Choroid plexus epithelial cell (primary cell): ENCODE results near the gene MACF1.
A peak's percentile ranks its signal among the peaks of the same experiment; 100 is the strongest.
"Not testable (repeated sequence)": the region's sequence is repeated elsewhere in the genome, so short reads cannot be mapped to it uniquely, and the experiment has no call there.

Source experiments
- DNase-seq: peaks from one replicate; pipeline ENCODE4 v3.0.0-alpha.2; 2010; ENCODE audit warnings: low read depth
- H3K4me3 ChIP-seq: 2 replicates; pipeline ENCODE4 v1.5.1; 2011; ENCODE audit warnings: low read depth, mild to moderate bottlenecking, control low read depth, low read length, moderate library complexity
- TF ChIP-seq, protein P1 (sequence below): conservative IDR thresholded peaks from 2 replicates; pipeline ENCODE4 v1.5.1; 2011; ENCODE audit warnings: low read depth, mild to moderate bottlenecking, control low read depth, inconsistent platforms, low read length, moderate library complexity

Gene MACF1

DNA sequence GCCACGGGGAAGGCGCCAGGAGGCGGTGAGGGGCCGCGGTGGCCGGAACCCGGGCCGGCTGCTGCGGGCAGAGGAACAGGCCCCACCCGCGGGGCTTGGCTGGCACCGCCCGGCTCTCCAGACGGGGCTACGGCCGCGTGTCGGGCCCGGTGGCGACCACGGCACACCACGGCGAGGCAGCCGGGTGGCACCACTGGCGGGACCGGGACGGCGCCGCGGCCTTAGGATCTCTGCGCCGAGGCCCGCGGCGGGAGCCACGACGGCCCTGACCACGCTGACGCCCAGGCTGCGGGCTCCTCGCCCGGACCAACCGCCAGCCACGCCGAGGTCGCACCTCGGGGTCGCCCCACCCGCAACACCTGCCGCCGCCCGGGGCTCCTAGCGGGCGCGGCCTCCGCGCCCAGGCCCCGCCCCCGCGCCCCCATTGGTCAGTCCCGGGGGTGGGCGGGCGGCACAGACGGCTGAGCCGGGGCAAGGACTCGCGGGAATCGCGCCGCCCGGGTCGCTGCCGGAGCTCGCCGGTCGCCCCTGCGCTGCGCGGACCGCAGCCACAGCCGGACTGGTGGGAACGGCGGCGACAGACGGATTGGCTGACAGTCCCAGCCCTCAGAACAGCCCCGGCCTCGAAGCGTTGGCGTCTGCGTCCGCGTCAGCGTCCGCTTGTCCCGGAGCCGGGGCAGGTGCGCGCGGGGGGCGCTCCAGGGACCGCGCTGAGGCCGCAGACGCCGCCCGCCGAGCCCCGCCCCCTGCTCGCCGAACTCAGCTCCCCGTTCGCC lies 286.8 kb downstream of the MACF1 start, which contains the start of gene BMP8A:
Gene BMP8A (plus strand): TSS at position 491 of the 776 bp plus-strand sequence. CDS start 356 bp downstream, outside the sequence.
- peak within 1 kb of the TSS; percentile 42 for H3K4me3 ChIP-seq
- TF ChIP-seq, protein P1, sequence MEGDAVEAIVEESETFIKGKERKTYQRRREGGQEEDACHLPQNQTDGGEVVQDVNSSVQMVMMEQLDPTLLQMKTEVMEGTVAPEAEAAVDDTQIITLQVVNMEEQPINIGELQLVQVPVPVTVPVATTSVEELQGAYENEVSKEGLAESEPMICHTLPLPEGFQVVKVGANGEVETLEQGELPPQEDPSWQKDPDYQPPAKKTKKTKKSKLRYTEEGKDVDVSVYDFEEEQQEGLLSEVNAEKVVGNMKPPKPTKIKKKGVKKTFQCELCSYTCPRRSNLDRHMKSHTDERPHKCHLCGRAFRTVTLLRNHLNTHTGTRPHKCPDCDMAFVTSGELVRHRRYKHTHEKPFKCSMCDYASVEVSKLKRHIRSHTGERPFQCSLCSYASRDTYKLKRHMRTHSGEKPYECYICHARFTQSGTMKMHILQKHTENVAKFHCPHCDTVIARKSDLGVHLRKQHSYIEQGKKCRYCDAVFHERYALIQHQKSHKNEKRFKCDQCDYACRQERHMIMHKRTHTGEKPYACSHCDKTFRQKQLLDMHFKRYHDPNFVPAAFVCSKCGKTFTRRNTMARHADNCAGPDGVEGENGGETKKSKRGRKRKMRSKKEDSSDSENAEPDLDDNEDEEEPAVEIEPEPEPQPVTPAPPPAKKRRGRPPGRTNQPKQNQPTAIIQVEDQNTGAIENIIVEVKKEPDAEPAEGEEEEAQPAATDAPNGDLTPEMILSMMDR: no peak
- DNase-seq: peak; percentile 38

DNA sequence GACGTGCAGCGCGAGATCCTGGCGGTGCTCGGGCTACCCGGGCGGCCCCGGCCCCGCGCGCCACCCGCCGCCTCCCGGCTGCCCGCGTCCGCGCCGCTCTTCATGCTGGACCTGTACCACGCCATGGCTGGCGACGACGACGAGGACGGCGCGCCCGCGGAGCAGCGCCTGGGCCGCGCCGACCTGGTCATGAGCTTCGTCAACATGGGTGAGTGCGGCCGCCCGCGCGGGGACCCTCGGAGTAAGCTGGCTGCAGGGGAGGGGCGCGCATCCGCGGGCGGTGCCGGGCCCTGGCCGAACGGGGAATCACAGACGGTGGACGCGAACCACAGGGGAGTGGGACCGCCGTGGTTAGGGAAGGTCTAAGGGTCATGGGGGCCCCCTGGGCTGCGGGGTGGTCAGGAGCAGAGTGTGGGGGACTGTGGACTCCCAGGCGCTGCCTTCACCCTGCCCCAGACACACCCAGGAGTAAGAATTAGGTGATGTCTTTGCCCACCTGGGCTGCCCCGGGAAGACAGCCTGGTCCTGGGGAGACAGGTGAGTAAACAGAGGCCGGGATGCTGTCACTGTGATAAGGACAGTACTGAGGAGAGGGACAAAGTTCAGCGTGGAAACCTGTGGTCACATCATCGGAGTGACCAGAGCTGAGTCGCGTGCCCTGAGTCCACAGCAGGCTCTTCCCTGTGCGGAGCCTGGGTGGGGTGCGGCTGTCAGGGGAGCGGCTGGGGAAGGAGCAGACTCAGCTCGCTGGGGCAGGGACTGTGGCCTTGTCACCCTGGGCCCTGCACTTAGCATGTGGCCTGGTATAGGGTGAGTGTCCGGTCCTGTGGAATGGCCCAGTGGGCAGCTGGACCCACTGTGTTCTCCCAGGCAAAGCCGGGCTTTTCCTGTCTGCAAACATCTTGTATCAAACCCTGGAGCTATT lies 287.9 kb downstream of the MACF1 start:
- not testable (repeated sequence) for H3K4me3 ChIP-seq, DNase-seq

DNA sequence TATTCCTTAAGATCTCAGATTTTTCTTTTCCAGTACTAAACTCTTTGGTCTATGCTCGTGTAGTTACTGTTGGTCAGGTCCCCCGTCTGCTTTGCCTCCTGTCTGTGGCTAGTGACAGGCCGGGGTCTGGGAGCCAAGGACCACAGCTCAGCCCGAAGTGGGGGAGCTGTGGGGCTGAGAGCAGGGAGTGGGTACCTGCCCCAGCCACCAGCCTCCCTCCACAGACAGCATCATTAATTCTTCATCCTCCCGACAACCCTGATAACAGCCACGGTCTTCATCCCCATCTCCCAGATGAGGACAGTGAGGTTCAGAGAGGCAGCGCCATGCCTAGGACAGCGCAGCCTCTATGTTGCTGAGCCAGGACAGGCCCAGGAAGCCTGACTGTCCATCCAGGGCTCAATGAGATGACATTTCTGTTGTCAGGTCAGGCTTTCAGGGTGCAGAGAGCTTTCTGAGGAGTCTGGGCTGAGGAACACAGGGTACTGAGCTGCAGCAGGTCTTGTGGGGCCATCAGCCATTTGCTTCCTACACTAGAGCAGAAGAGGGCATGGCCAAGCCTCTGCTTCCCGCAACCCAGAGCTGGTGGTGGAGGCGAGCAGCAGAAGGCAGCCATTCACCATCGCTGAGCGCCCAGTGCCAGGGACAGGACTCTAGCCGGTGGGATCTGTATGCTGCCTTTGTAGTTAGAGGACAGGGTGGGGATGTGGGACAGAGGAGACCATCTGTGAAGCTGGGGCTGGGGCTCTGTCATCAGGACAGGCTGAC lies 288.7 kb downstream of the MACF1 start:
- DNase-seq: not testable (repeated sequence)

DNA sequence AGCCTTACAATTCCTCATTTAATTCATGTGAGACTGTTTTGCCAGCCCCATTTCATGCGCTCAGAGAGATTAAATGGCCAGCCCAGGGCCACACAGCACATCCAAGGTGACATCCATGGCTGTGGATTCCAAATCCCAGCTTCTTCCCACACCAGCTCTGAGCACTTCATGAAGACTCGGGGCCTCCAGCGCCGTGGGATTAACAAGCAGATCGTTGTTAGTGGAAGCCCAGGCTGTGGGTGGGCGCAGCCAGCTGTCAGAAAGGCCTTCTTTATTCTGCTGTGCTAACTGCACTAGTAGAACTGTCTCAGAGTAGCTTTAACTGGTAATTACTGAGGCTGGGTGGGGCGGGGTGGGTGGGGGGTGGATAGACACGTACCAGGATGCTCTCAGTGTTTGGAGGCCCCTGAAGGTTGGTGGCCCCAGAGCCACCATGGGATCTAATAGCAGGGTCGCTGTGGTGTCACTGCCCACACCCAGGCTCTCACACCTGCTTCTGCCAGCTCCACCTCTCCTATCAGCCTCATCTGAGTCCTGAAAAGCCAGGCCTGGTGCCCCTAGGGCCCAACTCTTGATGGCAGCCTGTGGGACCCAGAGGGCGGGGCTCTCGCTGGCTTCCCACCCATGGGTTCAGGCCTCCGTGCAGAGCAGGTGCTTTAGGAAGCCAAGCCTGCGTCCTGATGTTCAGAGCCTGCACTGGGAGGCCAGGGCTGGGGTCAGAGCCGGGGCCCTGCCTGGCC lies 290.3 kb downstream of the MACF1 start:
- TF ChIP-seq, protein P1: no peak
- no peak overlapping the region for H3K4me3 ChIP-seq
- no peak for DNase-seq

More for the DNA sequence above, 288.7 kb downstream of the MACF1 start:
- H3K4me3 ChIP-seq: not testable (repeated sequence)

DNA sequence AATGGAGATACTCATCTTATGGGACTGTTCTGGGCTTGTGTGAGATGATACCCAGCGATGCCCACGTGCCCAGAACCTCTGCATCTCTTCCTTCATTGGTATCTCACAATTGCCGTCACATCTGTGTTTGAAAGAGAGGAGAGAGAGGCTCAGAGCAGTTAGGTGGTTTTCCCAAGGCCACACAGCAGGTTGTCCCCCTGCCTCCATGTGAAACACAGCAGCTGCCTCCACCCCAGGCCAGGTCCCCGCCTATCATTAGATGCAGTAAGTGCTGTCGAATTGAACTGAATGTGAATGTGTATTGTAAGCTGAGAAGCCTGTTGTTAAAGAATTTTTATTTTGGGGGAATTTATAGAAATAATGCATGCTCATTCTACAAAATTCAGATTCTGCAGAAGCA lies 292.0 kb downstream of the MACF1 start:
- DNase-seq, H3K4me3 ChIP-seq: not testable (repeated sequence)

DNA sequence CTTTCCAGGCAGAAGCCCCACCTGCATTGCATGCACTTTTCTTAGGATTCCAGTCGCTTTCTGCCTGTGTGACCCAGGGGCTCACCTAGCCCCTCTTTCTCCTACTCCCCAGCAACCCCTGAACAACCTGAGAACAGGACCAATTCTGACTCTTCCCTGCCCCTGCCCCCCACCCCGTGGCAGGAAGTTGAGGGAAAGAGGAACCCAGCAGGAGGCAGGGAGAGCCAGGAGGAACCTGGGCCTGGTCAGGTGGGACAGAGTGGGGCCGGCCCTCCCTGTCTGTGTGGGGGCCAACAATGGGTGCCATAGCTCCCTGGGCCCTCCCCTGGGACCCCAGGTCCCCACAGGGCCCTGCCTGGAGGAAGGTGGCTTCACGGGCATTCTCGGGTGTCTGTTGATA lies 293.1 kb downstream of the MACF1 start:
- no peak overlapping the region for H3K4me3 ChIP-seq
- TF ChIP-seq, protein P1: no peak
- DNase-seq: no peak

DNA sequence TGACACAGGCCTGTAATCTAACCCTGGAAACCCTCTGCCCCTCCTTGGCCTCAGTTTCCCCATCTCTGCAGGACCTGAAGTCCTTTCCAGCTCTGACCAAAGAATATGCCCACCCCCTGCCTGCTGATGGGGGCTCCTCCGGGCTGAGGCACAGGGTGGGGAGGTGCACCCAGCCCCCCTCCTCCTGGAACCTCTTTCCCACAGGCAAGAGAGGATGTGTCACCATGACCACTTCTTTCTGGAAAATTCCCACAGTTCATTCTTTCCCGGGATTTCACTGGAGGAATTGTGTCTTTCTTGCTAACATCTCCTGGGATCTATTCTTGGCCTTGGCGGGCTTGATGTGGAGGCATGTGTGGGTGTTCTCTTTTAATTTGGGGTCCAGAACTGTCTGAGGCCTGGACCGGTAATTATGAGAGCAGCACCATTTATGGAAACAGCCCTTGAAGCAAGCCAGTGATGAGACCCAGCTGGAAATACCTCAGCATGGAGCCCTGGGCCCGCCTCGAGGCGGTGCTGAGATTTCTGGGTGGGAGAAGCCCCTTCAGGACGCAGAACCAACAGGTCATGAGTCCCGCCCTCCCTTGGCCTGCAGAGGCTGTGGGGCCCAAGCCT lies 293.7 kb downstream of the MACF1 start:
- DNase-seq, H3K4me3 ChIP-seq: not testable (repeated sequence)

DNA sequence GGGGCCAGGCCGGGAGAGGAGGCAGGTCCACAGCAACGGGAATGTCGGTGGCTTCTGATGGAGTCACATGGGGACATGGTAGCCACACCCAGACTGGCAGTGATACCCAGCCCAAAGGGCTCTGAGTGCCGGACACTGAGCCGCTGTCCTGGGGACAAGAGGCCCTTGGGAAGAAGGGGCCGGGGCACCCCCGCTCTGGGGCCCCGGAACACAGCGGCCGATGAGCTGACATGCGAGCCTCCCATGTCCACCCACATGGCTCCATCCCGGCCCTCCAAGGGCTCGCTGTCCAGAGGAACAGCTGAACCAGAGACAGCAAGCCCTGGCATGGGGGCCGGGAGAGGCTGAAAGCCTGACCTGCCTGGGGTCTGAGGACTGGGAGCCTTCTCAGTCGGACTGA lies 294.3 kb downstream of the MACF1 start:
- not testable (repeated sequence) for DNase-seq

DNA sequence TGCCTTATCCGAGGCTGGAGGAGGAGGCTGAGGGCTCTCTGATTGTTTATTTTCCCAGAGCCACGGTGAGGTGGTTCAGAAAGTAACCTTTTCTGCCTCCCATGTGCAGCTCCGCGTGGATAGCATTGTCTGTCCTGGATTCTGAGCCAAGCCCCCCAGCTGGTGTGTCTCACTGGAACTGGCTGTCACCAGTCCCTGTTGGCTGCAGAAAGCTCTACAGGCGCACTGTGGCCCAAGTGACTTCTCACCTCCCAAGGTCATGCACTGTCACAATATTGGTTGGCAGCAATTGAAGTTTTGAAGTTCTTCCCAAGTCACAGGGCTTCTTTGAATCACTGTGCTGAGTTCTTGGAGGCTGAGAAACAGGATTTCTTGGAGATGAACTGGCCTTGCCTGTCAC lies 295.2 kb downstream of the MACF1 start:
- TF ChIP-seq, protein P1: no peak
- H3K4me3 ChIP-seq: no peak overlapping the region
- DNase-seq: no peak

More for the DNA sequence above, 294.3 kb downstream of the MACF1 start:
- not testable (repeated sequence) for H3K4me3 ChIP-seq
